ENCODE data around the gene GTF2IRD2. TPM values are rescaled to one million over a fixed set of nuclear protein-coding genes. Genes with fewer than 3 reads are reported as not detected.
A peak's percentile ranks its signal among the peaks of the same experiment; 100 is the strongest.
"Not testable (repeated sequence)": the region's sequence is repeated elsewhere in the genome, so short reads cannot be mapped to it uniquely, and the experiment has no call there.

Gene GTF2IRD2
- total RNA-seq, 1 experiment from 2014 or later = 3.0 TPM

- H3K27ac ChIP-seq (ENCODE audit: low read length); POLR2A ChIA-PET (ENCODE audit: unreplicated experiment); H2AFZ ChIP-seq (ENCODE audit: low read length); H3K4me3 ChIP-seq (ENCODE audit: low read length); H3K9me2 ChIP-seq (replicated peaks; ENCODE audit: low read length); H3K4me2 ChIP-seq (ENCODE audit: low read length); H3F3A ChIP-seq (ENCODE audit: low read length, unreplicated experiment); H4K20me1 ChIP-seq (ENCODE audit: low read length); H3K27me3 ChIP-seq (ENCODE audit: low read length); CTCF ChIA-PET; DNase-seq; H3K9me3 ChIP-seq (ENCODE audit: low read length); BruUV-seq (replicated peaks); intact Hi-C loops (cut with micrococcal nuclease); H3K36me3 ChIP-seq (ENCODE audit: low read depth, low read length); H3K9ac ChIP-seq (ENCODE audit: low read length); H3K4me1 ChIP-seq (ENCODE audit: insufficient read depth, low read length); H3K79me2 ChIP-seq (ENCODE audit: low read length): not testable (repeated sequence)
- ATAC-seq = peak; percentile 48
Observed at GRCh38 chr7:74874748-74875512, 23.5 kb upstream of the GTF2IRD2 start.

GRCh38 chr7:74874104-74874747 lies 22.8 kb upstream of the GTF2IRD2 start:
- H3K4me2 ChIP-seq (ENCODE audit: low read length); H3K9me2 ChIP-seq (replicated peaks; ENCODE audit: low read length); H3K9ac ChIP-seq (ENCODE audit: low read length); H3K27ac ChIP-seq (ENCODE audit: low read length); H3K27me3 ChIP-seq (ENCODE audit: low read length); DNase-seq; H3K36me3 ChIP-seq (ENCODE audit: low read depth, low read length); H2AFZ ChIP-seq (ENCODE audit: low read length); H4K20me1 ChIP-seq (ENCODE audit: low read length); BruUV-seq (replicated peaks); POLR2A ChIA-PET (ENCODE audit: unreplicated experiment); H3F3A ChIP-seq (ENCODE audit: low read length, unreplicated experiment); H3K4me3 ChIP-seq (ENCODE audit: low read length); H3K4me1 ChIP-seq (ENCODE audit: insufficient read depth, low read length); intact Hi-C loops (cut with micrococcal nuclease); H3K9me3 ChIP-seq (ENCODE audit: low read length); H3K79me2 ChIP-seq (ENCODE audit: low read length); CTCF ChIA-PET: not testable (repeated sequence)
- peak; percentile 42 for ATAC-seq

- POLR2A ChIA-PET (ENCODE audit: unreplicated experiment); H2AFZ ChIP-seq (ENCODE audit: low read length); intact Hi-C loops (cut with micrococcal nuclease): not testable (repeated sequence)
Observed at GRCh38 chr7:74872542-74872941, 21.1 kb upstream of the GTF2IRD2 start.

GRCh38 chr7:74865777-74866176 lies 14.4 kb upstream of the GTF2IRD2 start:
- CTCF ChIA-PET = not testable (repeated sequence)

More at GRCh38 chr7:74872542-74872941, 21.1 kb upstream of the GTF2IRD2 start:
- H3K27ac ChIP-seq (ENCODE audit: low read length); H3K9ac ChIP-seq (ENCODE audit: low read length); H3K4me1 ChIP-seq (ENCODE audit: insufficient read depth, low read length); H4K20me1 ChIP-seq (ENCODE audit: low read length); H3F3A ChIP-seq (ENCODE audit: low read length, unreplicated experiment); H3K9me2 ChIP-seq (replicated peaks; ENCODE audit: low read length); ATAC-seq; H3K36me3 ChIP-seq (ENCODE audit: low read depth, low read length); BruUV-seq (replicated peaks); H3K79me2 ChIP-seq (ENCODE audit: low read length); DNase-seq; H3K4me2 ChIP-seq (ENCODE audit: low read length); H3K4me3 ChIP-seq (ENCODE audit: low read length); CTCF ChIA-PET; H3K27me3 ChIP-seq (ENCODE audit: low read length); H3K9me3 ChIP-seq (ENCODE audit: low read length): not testable (repeated sequence)

GRCh38 chr7:74849853-74850252 lies 1.6 kb downstream of the GTF2IRD2 start:
- H3K9me3 ChIP-seq (ENCODE audit: low read length); H2AFZ ChIP-seq (ENCODE audit: low read length); H3K9ac ChIP-seq (ENCODE audit: low read length); H3F3A ChIP-seq (ENCODE audit: low read length, unreplicated experiment); H3K79me2 ChIP-seq (ENCODE audit: low read length); H3K9me2 ChIP-seq (replicated peaks; ENCODE audit: low read length); H3K27me3 ChIP-seq (ENCODE audit: low read length); CTCF ChIA-PET; H3K27ac ChIP-seq (ENCODE audit: low read length); POLR2A ChIA-PET (ENCODE audit: unreplicated experiment); H3K4me2 ChIP-seq (ENCODE audit: low read length); DNase-seq; H3K4me3 ChIP-seq (ENCODE audit: low read length); H4K20me1 ChIP-seq (ENCODE audit: low read length); H3K36me3 ChIP-seq (ENCODE audit: low read depth, low read length); intact Hi-C loops (cut with micrococcal nuclease); H3K4me1 ChIP-seq (ENCODE audit: insufficient read depth, low read length): not testable (repeated sequence)
- peak; percentile 19; the same call in 1 of the 2 replicates for ATAC-seq
- BruUV-seq (replicated peaks) = TSS peak; percentile 76

More at GRCh38 chr7:74865777-74866176, 14.4 kb upstream of the GTF2IRD2 start:
- H3K27ac ChIP-seq (ENCODE audit: low read length); H3K4me2 ChIP-seq (ENCODE audit: low read length); H3K79me2 ChIP-seq (ENCODE audit: low read length); H3K4me1 ChIP-seq (ENCODE audit: insufficient read depth, low read length); H3K9me3 ChIP-seq (ENCODE audit: low read length); H4K20me1 ChIP-seq (ENCODE audit: low read length); H3K36me3 ChIP-seq (ENCODE audit: low read depth, low read length); intact Hi-C loops (cut with micrococcal nuclease); H3K4me3 ChIP-seq (ENCODE audit: low read length); DNase-seq; H3K27me3 ChIP-seq (ENCODE audit: low read length); ATAC-seq; BruUV-seq (replicated peaks); H3K9ac ChIP-seq (ENCODE audit: low read length); H3F3A ChIP-seq (ENCODE audit: low read length, unreplicated experiment); POLR2A ChIA-PET (ENCODE audit: unreplicated experiment); H2AFZ ChIP-seq (ENCODE audit: low read length); H3K9me2 ChIP-seq (replicated peaks; ENCODE audit: low read length): not testable (repeated sequence)

- H3K4me1 ChIP-seq (ENCODE audit: insufficient read depth, low read length); H3K36me3 ChIP-seq (ENCODE audit: low read depth, low read length); H3K9me2 ChIP-seq (replicated peaks; ENCODE audit: low read length); H3F3A ChIP-seq (ENCODE audit: low read length, unreplicated experiment); BruUV-seq (replicated peaks); H2AFZ ChIP-seq (ENCODE audit: low read length); POLR2A ChIA-PET (ENCODE audit: unreplicated experiment); H3K4me2 ChIP-seq (ENCODE audit: low read length); H3K9ac ChIP-seq (ENCODE audit: low read length); intact Hi-C loops (cut with micrococcal nuclease); H3K27me3 ChIP-seq (ENCODE audit: low read length); DNase-seq; CTCF ChIA-PET; H4K20me1 ChIP-seq (ENCODE audit: low read length); H3K79me2 ChIP-seq (ENCODE audit: low read length); H3K27ac ChIP-seq (ENCODE audit: low read length); ATAC-seq; H3K9me3 ChIP-seq (ENCODE audit: low read length); H3K4me3 ChIP-seq (ENCODE audit: low read length): not testable (repeated sequence)
Observed at GRCh38 chr7:74830411-74830810, 21.0 kb downstream of the GTF2IRD2 start.

Data from PC-3 (cell line).